Measurements from ENCODE around the gene ZNF678. TPM values are rescaled to one million over a fixed set of nuclear protein-coding genes. Genes with fewer than 3 reads are reported as not detected.

ZNF678 gene
- total and polyA plus RNA-seq, 2 experiments from 2014 or later: 0.86 to 1.7 TPM

GRCh38 chr1:227557962-227558725 is 5.2 kb upstream of the ZNF678 start:
- Histone ChIP-seq H3K27ac (no peak overlapping the region), H3K9ac (no peak overlapping the region), H3F3A (ENCODE audit: insufficient read depth) (no peaks in the 10 kb centered on the region), H3K9me2 (ENCODE audit: insufficient read depth) (no peaks in the 10 kb centered on the region), H3K4me2 (ENCODE audit: unreplicated experiment) (no peak overlapping the region), H4K20me1 (ENCODE audit: insufficient read depth) (no peaks in the 10 kb centered on the region), H3K36me3 (ENCODE audit: low read depth) (no peaks in the 10 kb centered on the region), H3K27me3 (replicated peaks; ENCODE audit: insufficient read depth) (peaks cover 32% of the 10 kb centered on the region), H3K79me2 (ENCODE audit: insufficient read depth) (no peaks in the 10 kb centered on the region), H3K9me3 (ENCODE audit: low read depth) (no peaks in the 10 kb centered on the region), H3K4me1 (ENCODE audit: insufficient read depth) (no peaks in the 10 kb centered on the region), H2AFZ (no peak overlapping the region), H3K4me3 (no peak overlapping the region)
- no peak for DNase-seq
- no peak for TF ChIP-seq EZH2 (IDR thresholded peaks at IDR 0.05; ENCODE audit: insufficient read depth, poor library complexity, severe bottlenecking)
- TF ChIP-seq EZH2phosphoT487 (IDR thresholded peaks at IDR 0.05; ENCODE audit: insufficient read depth, low read depth): no peak
- in situ Hi-C loops (cut with MboI): no loop called here
- WGBS, 2 experiments (ENCODE audit: low coverage in 1 of 2, low lambda C conversion rate in 2 of 2, missing lambda C conversion rate in 2 of 2): 21 to 26% methylated on average over 27 to 29 of the region's 29 CpGs

GRCh38 chr1:227558732-227559262 is 4.6 kb upstream of the ZNF678 start:
- Histone ChIP-seq H3K9me2 (ENCODE audit: insufficient read depth) (no peaks in the 10 kb centered on the region), H4K20me1 (ENCODE audit: insufficient read depth) (no peaks in the 10 kb centered on the region), H3K27ac (no peak overlapping the region), H3K4me3 (no peak overlapping the region), H3K79me2 (ENCODE audit: insufficient read depth) (no peaks in the 10 kb centered on the region), H3K36me3 (ENCODE audit: low read depth) (no peaks in the 10 kb centered on the region), H3K9ac (no peak overlapping the region), H3K27me3 (replicated peaks; ENCODE audit: insufficient read depth) (peaks cover 32% of the 10 kb centered on the region), H3K9me3 (ENCODE audit: low read depth) (no peaks in the 10 kb centered on the region), H3F3A (ENCODE audit: insufficient read depth) (no peaks in the 10 kb centered on the region), H3K4me2 (ENCODE audit: unreplicated experiment) (no peak overlapping the region), H2AFZ (no peak overlapping the region), H3K4me1 (ENCODE audit: insufficient read depth) (no peaks in the 10 kb centered on the region)
- no peak for DNase-seq
- WGBS, 2 experiments (ENCODE audit: low coverage in 1 of 2, low lambda C conversion rate in 2 of 2, missing lambda C conversion rate in 2 of 2): 35 to 42% methylated on average over 19 to 20 of the region's 20 CpGs
- TF ChIP-seq EZH2 (IDR thresholded peaks at IDR 0.05; ENCODE audit: insufficient read depth, poor library complexity, severe bottlenecking): no peak
- no peak for TF ChIP-seq EZH2phosphoT487 (IDR thresholded peaks at IDR 0.05; ENCODE audit: insufficient read depth, low read depth)
- in situ Hi-C loops (cut with MboI): no loop called here

- no peak overlapping the region for H2AFZ ChIP-seq
Observed at GRCh38 chr1:227559499-227559898, 3.9 kb upstream of the ZNF678 start.

GRCh38 chr1:227559926-227560325 is 3.4 kb upstream of the ZNF678 start:
- WGBS, 2 experiments (ENCODE audit: low coverage in 1 of 2, low lambda C conversion rate in 2 of 2, missing lambda C conversion rate in 2 of 2): 69 to 80% methylated on average over 9 to 12 of the region's 12 CpGs
- H3K27ac ChIP-seq: no peak overlapping the region
- no peaks in the 10 kb centered on the region for H3K9me3 ChIP-seq (ENCODE audit: low read depth)
- no peak for TF ChIP-seq EZH2phosphoT487 (IDR thresholded peaks at IDR 0.05; ENCODE audit: insufficient read depth, low read depth)
- no peak for TF ChIP-seq EZH2 (IDR thresholded peaks at IDR 0.05; ENCODE audit: insufficient read depth, poor library complexity, severe bottlenecking)
- peaks cover 9% of the 10 kb centered on the region; the same call in 1 of the 2 replicates for H3K79me2 ChIP-seq (ENCODE audit: insufficient read depth)
- H4K20me1 ChIP-seq (ENCODE audit: insufficient read depth): no peaks in the 10 kb centered on the region
- no peak overlapping the region for H3K9ac ChIP-seq
- no peaks in the 10 kb centered on the region for H3F3A ChIP-seq (ENCODE audit: insufficient read depth)
- H3K4me3 ChIP-seq: no peak overlapping the region
- H2AFZ ChIP-seq: no peak overlapping the region
- no peaks in the 10 kb centered on the region for H3K4me1 ChIP-seq (ENCODE audit: insufficient read depth)
- H3K4me2 ChIP-seq (ENCODE audit: unreplicated experiment): no peak overlapping the region
- in situ Hi-C loops (cut with MboI): no loop called here
- H3K9me2 ChIP-seq (ENCODE audit: insufficient read depth): no peaks in the 10 kb centered on the region
- H3K36me3 ChIP-seq (ENCODE audit: low read depth): no peaks in the 10 kb centered on the region
- DNase-seq: no peak
- peaks cover 32% of the 10 kb centered on the region for H3K27me3 ChIP-seq (replicated peaks; ENCODE audit: insufficient read depth)

More at GRCh38 chr1:227559499-227559898, 3.9 kb upstream of the ZNF678 start:
- Histone ChIP-seq H3K79me2 (ENCODE audit: insufficient read depth) (peaks cover 5% of the 10 kb centered on the region; the same call in 1 of the 2 replicates), H3K4me2 (ENCODE audit: unreplicated experiment) (no peak overlapping the region), H3K36me3 (ENCODE audit: low read depth) (no peaks in the 10 kb centered on the region), H3K27me3 (replicated peaks; ENCODE audit: insufficient read depth) (peaks cover 32% of the 10 kb centered on the region), H3K27ac (no peak overlapping the region), H3F3A (ENCODE audit: insufficient read depth) (no peaks in the 10 kb centered on the region), H4K20me1 (ENCODE audit: insufficient read depth) (no peaks in the 10 kb centered on the region), H3K4me3 (no peak overlapping the region), H3K9ac (no peak overlapping the region), H3K4me1 (ENCODE audit: insufficient read depth) (no peaks in the 10 kb centered on the region), H3K9me3 (ENCODE audit: low read depth) (no peaks in the 10 kb centered on the region), H3K9me2 (ENCODE audit: insufficient read depth) (no peaks in the 10 kb centered on the region)
- no peak for DNase-seq
- in situ Hi-C loops (cut with MboI): no loop called here
- 29 to 43% methylated on average over 17 to 27 of the region's 27 CpGs for WGBS, 2 experiments (ENCODE audit: low coverage in 1 of 2, low lambda C conversion rate in 2 of 2, missing lambda C conversion rate in 2 of 2)
- no peak for TF ChIP-seq EZH2 (IDR thresholded peaks at IDR 0.05; ENCODE audit: insufficient read depth, poor library complexity, severe bottlenecking)
- no peak for TF ChIP-seq EZH2phosphoT487 (IDR thresholded peaks at IDR 0.05; ENCODE audit: insufficient read depth, low read depth)

All from GM23248 (cell line).